Esophagus squamous epithelium (tissue), 4 donors: Measurements from ENCODE around the gene LDLRAP1.

Experiments
- POLR2A ChIP-seq, 4 donors: fragments of 450-650 bp; IDR thresholded peaks; one replicate each; pipeline ENCODE4 v1.6.1; 2017; ENCODE audit warnings: antibody characterized with exemption in 4 of 4, mild to moderate bottlenecking in 4 of 4, moderate library complexity in 3 of 4
- TF ChIP-seq, protein P1 (sequence below), 6 experiments: fragments of 450-650 bp in 4 of 6; fragments of 200-600 bp in 2 of 6; sonication (generic) in 2 of 6; IDR thresholded peaks; one replicate each; pipeline ENCODE4 v1.5.1; 2016 to 2019; ENCODE audit warnings: antibody characterized with exemption in 6 of 6, mild to moderate bottlenecking in 4 of 6, moderate library complexity in 4 of 6

DNA sequence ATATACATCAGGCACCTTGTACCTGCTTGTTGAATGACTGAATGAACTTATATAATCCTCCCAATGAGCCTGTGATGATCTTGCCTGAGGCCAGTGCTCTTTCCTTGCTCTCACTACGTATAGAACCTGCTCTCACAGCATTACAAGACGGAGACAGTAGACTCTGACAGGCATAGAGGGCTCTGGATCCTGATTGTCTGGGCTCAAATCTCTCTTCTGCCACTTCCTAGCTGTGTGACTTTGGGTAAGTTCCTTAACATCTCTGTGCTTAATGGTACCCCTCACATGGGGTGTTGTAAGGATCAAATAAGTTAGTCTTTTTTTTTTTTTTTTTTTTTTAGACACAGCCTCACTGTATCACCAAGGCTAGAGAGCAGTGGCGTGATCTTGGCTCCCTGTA lies 69.0 kb downstream of the LDLRAP1 start:
- no peak for TF ChIP-seq POLR2A (IDR thresholded peaks at IDR 0.05)
- TF ChIP-seq, protein P1, sequence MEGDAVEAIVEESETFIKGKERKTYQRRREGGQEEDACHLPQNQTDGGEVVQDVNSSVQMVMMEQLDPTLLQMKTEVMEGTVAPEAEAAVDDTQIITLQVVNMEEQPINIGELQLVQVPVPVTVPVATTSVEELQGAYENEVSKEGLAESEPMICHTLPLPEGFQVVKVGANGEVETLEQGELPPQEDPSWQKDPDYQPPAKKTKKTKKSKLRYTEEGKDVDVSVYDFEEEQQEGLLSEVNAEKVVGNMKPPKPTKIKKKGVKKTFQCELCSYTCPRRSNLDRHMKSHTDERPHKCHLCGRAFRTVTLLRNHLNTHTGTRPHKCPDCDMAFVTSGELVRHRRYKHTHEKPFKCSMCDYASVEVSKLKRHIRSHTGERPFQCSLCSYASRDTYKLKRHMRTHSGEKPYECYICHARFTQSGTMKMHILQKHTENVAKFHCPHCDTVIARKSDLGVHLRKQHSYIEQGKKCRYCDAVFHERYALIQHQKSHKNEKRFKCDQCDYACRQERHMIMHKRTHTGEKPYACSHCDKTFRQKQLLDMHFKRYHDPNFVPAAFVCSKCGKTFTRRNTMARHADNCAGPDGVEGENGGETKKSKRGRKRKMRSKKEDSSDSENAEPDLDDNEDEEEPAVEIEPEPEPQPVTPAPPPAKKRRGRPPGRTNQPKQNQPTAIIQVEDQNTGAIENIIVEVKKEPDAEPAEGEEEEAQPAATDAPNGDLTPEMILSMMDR (IDR thresholded peaks at IDR 0.05), result no peak
